Measurements from ENCODE around the gene VAT1L.

GRCh38 chr16:77890075-77890474 is 101.7 kb downstream of the VAT1L start:
- TF ChIP-seq CTCF (IDR thresholded peaks at IDR 0.05) = no peak
- no peak for TF ChIP-seq TP53 (CRISPR knock-in tag; IDR thresholded peaks at IDR 0.05)
- no peak for TF ChIP-seq RELA (CRISPR knock-in tag; IDR thresholded peaks at IDR 0.05; ENCODE audit: borderline replicate concordance)
- TF ChIP-seq NR1H2 (CRISPR knock-in tag; IDR thresholded peaks at IDR 0.05) = no peak
- TF ChIP-seq MLX (CRISPR knock-in tag; IDR thresholded peaks at IDR 0.05) = no peak
- no peak for TF ChIP-seq PRDM15 (CRISPR knock-in tag; IDR thresholded peaks at IDR 0.05)
- no peak for TF ChIP-seq ZNF263 (CRISPR knock-in tag; IDR thresholded peaks at IDR 0.05; ENCODE audit: low read depth)
- TF ChIP-seq IRF2 (CRISPR knock-in tag; IDR thresholded peaks at IDR 0.05; ENCODE audit: borderline replicate concordance, low read depth) = no peak
- no peak for TF ChIP-seq ZNF416 (CRISPR knock-in tag; IDR thresholded peaks at IDR 0.05)
- no peak for TF ChIP-seq ATF6 (CRISPR knock-in tag; IDR thresholded peaks at IDR 0.05)
- TF ChIP-seq SP1 (CRISPR knock-in tag; conservative IDR thresholded peaks at IDR 0.05) = no peak
- TF ChIP-seq ZNF512 (CRISPR knock-in tag; IDR thresholded peaks at IDR 0.05; ENCODE audit: borderline replicate concordance) = no peak
- no peak for TF ChIP-seq E2F1 (CRISPR knock-in tag; IDR thresholded peaks at IDR 0.05)
